C4-2B (cell line): Measurements from ENCODE around the gene TDP2.
"Not testable (repeated sequence)": the region's sequence is repeated elsewhere in the genome, so short reads cannot be mapped to it uniquely, and the experiment has no call there.

Source experiments
- H3K27ac ChIP-seq: fragments of 450-650 bp; 2 replicates; pipeline ENCODE4 v1.5.1; 2017
- CTCF ChIP-seq: fragments of 450-650 bp; conservative IDR thresholded peaks from 2 replicates; pipeline ENCODE4 v1.5.1; 2017; ENCODE audit warnings: mild to moderate bottlenecking
- ZFX ChIP-seq: fragments of 450-650 bp; IDR thresholded peaks from 2 replicates; pipeline ENCODE4 v1.6.1; 2017

The TDP2 gene

DNA sequence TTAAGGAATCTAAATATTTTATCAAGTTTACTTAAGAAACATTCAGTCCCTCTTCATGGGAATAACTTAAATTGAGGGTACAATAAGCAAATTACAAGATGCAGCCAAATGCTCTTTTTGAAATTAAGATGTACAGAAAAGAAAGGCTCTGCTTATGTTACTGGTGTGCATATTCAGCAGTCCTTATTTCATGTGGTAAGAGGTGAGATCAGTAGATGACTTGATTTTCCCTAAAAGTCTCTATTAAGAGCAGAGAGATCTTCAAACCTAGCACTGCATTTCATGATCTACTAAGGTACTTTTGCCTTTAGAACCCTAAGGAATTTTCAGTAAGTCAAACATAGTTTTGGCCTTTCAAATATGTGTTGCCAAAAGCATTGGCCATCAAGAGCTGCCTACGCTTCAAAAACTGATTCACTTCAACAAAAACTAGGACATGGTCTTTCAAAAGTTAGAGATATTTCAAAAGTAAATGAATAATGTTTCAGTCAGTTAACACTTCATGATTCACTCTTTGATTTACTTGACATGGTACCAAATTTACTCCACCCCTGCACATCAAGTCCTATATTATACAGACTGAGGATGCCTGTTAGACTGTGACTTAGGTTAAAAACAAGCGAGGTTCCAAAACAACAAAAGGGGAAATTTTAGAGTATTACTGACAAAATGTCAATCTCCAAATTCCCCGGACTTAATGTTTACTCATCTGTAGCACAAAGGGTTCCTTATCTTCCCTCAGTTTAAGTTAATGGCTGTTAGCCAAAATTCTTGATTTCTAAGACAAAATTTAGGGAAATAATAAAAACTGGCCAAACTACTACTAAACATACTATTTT lies 33.0 kb upstream of the TDP2 start:
- no peak for TF ChIP-seq CTCF
- no peak for TF ChIP-seq ZFX
- H3K27ac ChIP-seq: no peak overlapping the region

DNA sequence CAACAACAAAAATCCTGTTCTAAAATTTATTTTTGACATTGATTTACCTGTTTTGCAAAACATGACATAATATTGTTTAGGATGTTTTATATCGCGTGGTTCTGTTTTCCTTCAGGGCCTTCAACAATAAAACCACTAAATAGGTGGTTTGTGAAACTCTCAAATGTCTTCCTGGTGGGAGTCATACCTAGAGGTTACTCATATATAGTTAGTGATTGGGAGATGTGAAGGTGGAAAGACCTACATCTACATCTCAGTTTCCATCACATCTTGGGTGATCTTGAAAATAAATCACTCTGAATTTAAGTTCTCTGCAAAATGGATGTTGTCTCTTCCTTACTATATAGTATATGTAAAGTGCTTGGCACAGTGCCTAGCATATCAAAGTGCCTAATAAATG lies 29.4 kb upstream of the TDP2 start:
- no peak overlapping the region for H3K27ac ChIP-seq
- TF ChIP-seq CTCF (no peak; the same call in 1 of the 2 replicates), ZFX (no peak)

GRCh38 chr6:24695635-24696034 lies 28.9 kb upstream of the TDP2 start:
- TF ChIP-seq CTCF: peak; percentile 73
- H3K27ac ChIP-seq: not testable (repeated sequence)

GRCh38 chr6:24694198-24694597 lies 27.5 kb upstream of the TDP2 start:
- H3K27ac ChIP-seq: no peak overlapping the region
- TF ChIP-seq CTCF (no peak), ZFX (no peak)

DNA sequence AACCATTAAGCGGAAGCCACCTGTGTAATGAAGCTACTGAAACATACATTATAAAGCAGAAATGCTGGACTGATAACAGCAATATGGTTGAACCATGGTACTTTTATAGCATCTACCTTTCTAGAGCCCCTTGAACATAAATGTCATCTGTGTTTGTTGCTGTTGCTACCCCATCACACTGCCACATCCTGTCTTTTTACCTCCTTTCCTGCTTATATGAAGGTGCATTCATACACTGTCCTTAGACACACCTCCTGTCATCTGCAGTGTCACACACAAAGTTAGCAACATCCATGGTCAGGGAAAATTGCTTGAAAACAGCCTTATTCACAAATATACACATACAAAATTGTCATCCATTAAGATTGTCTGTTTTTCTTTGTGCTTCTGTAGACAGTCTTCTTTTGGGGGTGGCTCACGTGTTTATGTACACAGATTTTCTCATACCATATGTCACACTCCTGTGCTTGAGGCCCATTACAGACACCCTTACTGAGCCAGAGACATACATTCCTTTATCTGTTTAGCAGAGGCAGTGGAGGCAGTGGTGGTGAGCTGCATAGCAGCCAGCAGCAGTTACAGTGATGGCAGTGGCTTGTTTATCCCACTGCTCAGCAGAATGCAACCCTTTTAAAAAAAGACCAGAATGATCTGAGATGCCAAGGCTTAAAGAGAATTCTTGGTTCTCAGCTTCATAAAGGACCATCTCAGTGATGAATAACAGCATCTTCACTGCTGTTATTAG lies 26.3 kb upstream of the TDP2 start:
- H3K27ac ChIP-seq: no peak overlapping the region
- TF ChIP-seq CTCF (no peak), ZFX (no peak)

DNA sequence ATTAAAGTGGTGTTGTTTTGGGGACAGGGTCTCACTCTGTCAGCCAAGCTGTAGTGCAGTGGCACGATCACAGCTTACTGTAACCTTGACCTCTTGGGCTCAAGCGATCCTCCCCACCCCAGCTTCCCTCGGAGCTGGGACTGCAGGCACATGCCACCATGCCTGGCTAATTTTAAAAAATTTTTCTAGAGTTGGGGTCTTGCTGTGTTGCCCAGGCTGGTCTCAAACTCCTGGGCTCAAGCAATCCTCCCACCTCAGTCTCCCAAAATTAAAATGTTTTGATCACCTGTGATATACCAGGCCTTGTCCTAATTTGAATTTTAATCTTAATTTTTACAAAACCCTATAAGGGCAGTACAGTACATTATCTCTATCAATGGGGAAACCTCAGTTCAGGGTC lies 25.7 kb upstream of the TDP2 start:
- no peak overlapping the region for H3K27ac ChIP-seq
- TF ChIP-seq ZFX (no peak), CTCF (no peak)

DNA sequence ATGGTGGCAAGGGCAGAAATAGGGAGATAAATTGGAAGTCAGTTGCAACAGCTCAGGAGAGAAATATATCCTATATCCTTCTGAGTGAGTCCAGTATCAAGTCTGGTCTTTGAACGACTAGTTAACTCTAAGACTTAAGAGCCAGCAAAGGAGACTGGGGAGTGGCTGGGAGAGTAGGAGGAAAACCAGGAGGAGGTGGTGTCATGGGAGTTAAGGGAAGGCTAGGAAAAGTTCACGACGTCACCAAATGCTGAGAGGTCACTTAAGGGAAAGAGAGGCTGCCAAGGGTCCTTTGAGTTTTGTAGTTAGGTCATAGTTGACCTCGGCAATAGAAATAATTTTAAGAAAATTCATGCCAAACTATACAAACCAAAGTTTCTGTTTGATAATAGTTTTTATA lies 25.3 kb upstream of the TDP2 start:
- no peak overlapping the region for H3K27ac ChIP-seq
- TF ChIP-seq CTCF (no peak), ZFX (no peak)
